GM23248 (cell line): ENCODE results near the gene PIP4K2A.

Source experiments
- EZH2 ChIP-seq: fragments of 200-600 bp; sonication (generic); IDR thresholded peaks from 2 replicates; pipeline ENCODE4 v1.6.1; 2018; ENCODE audit warnings: antibody characterized with exemption, mild to moderate bottlenecking; ENCODE audit not compliant: insufficient read depth, poor library complexity, severe bottlenecking
- EZH2phosphoT487 ChIP-seq: fragments of 200-600 bp; sonication (generic); IDR thresholded peaks from 2 replicates; pipeline ENCODE4 v1.6.1; 2018; ENCODE audit warnings: antibody characterized with exemption, moderate library complexity, mild to moderate bottlenecking, low read depth; ENCODE audit not compliant: insufficient read depth

- TF ChIP-seq EZH2 (no peak), EZH2phosphoT487 (no peak)
Measured at GRCh38 chr10:22672319-22673090, 41.9 kb downstream of the PIP4K2A start.
